ENCODE measurements around the gene BRD7.

DNA sequence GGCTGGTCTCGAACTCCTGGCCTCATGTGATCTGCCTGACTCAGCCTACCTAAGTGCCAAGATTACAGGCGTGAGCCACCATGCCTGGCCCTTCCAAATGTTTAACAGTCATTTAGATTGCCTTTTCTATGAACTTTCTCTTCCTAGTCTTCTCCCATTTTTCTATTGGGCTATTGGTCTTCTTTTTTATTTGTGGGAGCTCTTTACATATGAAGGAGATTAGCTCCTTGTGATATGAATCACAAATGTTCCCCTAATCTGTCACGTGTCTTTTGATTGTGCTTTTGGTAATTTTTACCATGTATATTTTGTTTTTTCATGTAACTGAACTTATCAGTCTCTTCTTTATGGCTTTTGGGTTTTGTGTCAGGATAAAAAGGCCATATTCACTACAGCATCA, 90.5 kb downstream of the BRD7 start:
- TF ChIP-seq, protein P1, sequence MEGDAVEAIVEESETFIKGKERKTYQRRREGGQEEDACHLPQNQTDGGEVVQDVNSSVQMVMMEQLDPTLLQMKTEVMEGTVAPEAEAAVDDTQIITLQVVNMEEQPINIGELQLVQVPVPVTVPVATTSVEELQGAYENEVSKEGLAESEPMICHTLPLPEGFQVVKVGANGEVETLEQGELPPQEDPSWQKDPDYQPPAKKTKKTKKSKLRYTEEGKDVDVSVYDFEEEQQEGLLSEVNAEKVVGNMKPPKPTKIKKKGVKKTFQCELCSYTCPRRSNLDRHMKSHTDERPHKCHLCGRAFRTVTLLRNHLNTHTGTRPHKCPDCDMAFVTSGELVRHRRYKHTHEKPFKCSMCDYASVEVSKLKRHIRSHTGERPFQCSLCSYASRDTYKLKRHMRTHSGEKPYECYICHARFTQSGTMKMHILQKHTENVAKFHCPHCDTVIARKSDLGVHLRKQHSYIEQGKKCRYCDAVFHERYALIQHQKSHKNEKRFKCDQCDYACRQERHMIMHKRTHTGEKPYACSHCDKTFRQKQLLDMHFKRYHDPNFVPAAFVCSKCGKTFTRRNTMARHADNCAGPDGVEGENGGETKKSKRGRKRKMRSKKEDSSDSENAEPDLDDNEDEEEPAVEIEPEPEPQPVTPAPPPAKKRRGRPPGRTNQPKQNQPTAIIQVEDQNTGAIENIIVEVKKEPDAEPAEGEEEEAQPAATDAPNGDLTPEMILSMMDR (IDR thresholded peaks at IDR 0.05; ENCODE audit: insufficient read depth, low read length, poor library complexity, severe bottlenecking): no peak
- TF ChIP-seq EZH2phosphoT487 (conservative IDR thresholded peaks at IDR 0.05; ENCODE audit: low read length): no peak
